GM12874 (cell line): ENCODE measurements around the gene CEP152.

Experiments used
- TF ChIP-seq, protein P1 (sequence below): IDR thresholded peaks from 2 replicates; pipeline ENCODE4 v1.5.1; 2011; ENCODE audit warnings: low read depth, mild to moderate bottlenecking, control low read depth, low read length, moderate library complexity; ENCODE audit not compliant: insufficient read depth

The CEP152 gene

GRCh38 chr15:48733615-48734014 lies 77.3 kb downstream of the CEP152 start:
- TF ChIP-seq, protein P1, sequence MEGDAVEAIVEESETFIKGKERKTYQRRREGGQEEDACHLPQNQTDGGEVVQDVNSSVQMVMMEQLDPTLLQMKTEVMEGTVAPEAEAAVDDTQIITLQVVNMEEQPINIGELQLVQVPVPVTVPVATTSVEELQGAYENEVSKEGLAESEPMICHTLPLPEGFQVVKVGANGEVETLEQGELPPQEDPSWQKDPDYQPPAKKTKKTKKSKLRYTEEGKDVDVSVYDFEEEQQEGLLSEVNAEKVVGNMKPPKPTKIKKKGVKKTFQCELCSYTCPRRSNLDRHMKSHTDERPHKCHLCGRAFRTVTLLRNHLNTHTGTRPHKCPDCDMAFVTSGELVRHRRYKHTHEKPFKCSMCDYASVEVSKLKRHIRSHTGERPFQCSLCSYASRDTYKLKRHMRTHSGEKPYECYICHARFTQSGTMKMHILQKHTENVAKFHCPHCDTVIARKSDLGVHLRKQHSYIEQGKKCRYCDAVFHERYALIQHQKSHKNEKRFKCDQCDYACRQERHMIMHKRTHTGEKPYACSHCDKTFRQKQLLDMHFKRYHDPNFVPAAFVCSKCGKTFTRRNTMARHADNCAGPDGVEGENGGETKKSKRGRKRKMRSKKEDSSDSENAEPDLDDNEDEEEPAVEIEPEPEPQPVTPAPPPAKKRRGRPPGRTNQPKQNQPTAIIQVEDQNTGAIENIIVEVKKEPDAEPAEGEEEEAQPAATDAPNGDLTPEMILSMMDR: no peak

DNA sequence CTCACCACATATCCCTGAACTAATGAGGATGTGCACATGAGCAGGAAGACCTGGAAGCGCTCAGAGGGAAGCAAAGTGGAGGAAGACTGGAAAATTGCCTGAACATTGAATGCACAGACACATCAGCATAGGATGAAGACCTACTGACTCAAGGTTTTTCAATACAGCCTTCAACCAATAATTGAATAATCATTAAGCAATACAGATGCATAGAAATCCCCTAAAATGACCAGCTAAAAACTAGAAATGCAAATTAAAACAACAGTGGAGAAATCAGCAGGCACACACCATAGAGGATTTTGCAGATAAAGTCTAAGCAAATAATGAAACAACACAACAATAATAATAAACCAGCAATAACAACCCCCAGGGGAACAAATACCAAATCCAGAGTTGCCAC lies 80.4 kb downstream of the CEP152 start:
- TF ChIP-seq, protein P1: no peak

GRCh38 chr15:48723969-48724368 lies 86.9 kb downstream of the CEP152 start:
- TF ChIP-seq, protein P1: no peak

GRCh38 chr15:48722764-48723661 lies 87.9 kb downstream of the CEP152 start:
- TF ChIP-seq, protein P1: no peak

- TF ChIP-seq, protein P1: no peak
Observed at GRCh38 chr15:48721061-48721810, 89.6 kb downstream of the CEP152 start.

- TF ChIP-seq, protein P1: no peak
Observed at GRCh38 chr15:48720646-48721045, 90.2 kb downstream of the CEP152 start.

- TF ChIP-seq, protein P1: no peak
Observed at GRCh38 chr15:48719668-48720067, 91.2 kb downstream of the CEP152 start.
